PFSK-1 (cell line): ENCODE data around the gene SAMD14.

ENCODE experiments used
- FOXP2 ChIP-seq: optimal IDR thresholded peaks from 2 replicates; pipeline ENCODE3; 2011; ENCODE audit warnings: borderline replicate concordance, control low read depth, inconsistent platforms; ENCODE audit not compliant: insufficient read depth; ENCODE audit errors: extremely low read length, extremely low read depth
- POLR2AphosphoS5 ChIP-seq: IDR thresholded peaks from 2 replicates; pipeline ENCODE4 v1.6.1; 2012; ENCODE audit warnings: low read depth, mild to moderate bottlenecking, control low read depth, low read length, moderate library complexity
- SIN3A ChIP-seq: IDR thresholded peaks from 2 replicates; pipeline ENCODE4 v1.6.1; 2012; ENCODE audit warnings: mild to moderate bottlenecking, low read length, moderate library complexity, borderline replicate concordance; ENCODE audit not compliant: insufficient read depth
- TAF1 ChIP-seq: IDR thresholded peaks from 2 replicates; pipeline ENCODE4 v1.6.1; 2012; ENCODE audit warnings: low read length, control low read depth, borderline replicate concordance; ENCODE audit not compliant: insufficient read depth
- TF ChIP-seq, protein P1 (sequence below), 2 experiments: IDR thresholded peaks; 2 replicates each; pipeline versions ENCODE4 v1.6.1 to v1.8.0; 2011 to 2012; ENCODE audit warnings: low read depth in 2 of 2, low read length in 2 of 2, control low read depth in 1 of 2, inconsistent platforms in 1 of 2, mild to moderate bottlenecking in 1 of 2, moderate library complexity in 1 of 2; ENCODE audit not compliant: insufficient read depth in 1 of 2

Gene SAMD14

DNA sequence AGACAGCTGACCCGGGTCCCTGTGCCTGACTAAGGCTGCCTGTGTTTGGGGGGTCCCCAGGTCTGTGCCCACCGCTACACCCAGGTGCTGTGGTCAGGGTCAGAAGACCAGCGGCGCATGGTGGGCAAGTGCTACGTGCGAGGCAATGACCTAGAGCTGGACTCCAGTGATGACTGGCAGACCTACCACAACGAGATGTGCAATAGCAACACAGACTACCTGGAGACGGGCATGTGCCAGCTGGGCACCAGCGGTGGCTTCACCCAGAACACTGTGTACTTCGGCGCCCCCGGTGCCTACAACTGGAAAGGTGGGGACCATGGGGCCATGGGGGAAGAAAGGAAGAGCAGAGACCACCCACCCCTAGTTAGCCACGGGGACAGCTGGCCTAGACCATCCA lies 62.0 kb downstream of the SAMD14 start:
- TF ChIP-seq FOXP2 = no peak
- TF ChIP-seq, protein P1, sequence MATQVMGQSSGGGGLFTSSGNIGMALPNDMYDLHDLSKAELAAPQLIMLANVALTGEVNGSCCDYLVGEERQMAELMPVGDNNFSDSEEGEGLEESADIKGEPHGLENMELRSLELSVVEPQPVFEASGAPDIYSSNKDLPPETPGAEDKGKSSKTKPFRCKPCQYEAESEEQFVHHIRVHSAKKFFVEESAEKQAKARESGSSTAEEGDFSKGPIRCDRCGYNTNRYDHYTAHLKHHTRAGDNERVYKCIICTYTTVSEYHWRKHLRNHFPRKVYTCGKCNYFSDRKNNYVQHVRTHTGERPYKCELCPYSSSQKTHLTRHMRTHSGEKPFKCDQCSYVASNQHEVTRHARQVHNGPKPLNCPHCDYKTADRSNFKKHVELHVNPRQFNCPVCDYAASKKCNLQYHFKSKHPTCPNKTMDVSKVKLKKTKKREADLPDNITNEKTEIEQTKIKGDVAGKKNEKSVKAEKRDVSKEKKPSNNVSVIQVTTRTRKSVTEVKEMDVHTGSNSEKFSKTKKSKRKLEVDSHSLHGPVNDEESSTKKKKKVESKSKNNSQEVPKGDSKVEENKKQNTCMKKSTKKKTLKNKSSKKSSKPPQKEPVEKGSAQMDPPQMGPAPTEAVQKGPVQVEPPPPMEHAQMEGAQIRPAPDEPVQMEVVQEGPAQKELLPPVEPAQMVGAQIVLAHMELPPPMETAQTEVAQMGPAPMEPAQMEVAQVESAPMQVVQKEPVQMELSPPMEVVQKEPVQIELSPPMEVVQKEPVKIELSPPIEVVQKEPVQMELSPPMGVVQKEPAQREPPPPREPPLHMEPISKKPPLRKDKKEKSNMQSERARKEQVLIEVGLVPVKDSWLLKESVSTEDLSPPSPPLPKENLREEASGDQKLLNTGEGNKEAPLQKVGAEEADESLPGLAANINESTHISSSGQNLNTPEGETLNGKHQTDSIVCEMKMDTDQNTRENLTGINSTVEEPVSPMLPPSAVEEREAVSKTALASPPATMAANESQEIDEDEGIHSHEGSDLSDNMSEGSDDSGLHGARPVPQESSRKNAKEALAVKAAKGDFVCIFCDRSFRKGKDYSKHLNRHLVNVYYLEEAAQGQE (IDR thresholded peaks at IDR 0.05; ENCODE audit: insufficient read depth in 1 of 2, low read depth in 2 of 2, low read length in 2 of 2) = no peak
- no peak for TF ChIP-seq SIN3A
- no peak for TF ChIP-seq POLR2AphosphoS5
- no peak for TF ChIP-seq TAF1

DNA sequence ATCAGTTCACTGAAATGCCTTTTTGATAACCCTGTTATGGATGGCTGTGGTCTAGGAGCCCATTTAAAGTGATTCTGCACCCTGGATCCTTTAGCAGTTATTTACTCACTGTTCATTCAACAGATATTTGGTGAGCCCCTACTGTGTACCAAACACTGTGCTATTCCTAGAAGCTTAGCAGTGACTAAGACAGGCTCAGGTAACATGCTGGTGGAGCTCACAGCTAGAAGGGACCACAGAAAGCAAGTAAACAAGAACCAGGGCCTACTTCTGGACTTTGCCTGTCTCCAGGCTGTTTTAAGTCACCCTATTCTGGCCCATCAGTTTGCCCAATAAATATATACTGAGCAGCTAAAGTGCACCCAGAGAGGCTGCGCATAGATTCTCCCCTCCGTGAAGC lies 63.0 kb downstream of the SAMD14 start:
- TF ChIP-seq FOXP2 = no peak
- TF ChIP-seq SIN3A = no peak
- TF ChIP-seq, protein P1 (IDR thresholded peaks at IDR 0.05; ENCODE audit: insufficient read depth in 1 of 2, low read depth in 2 of 2, low read length in 2 of 2) = no peak
- TF ChIP-seq POLR2AphosphoS5 = no peak
- TF ChIP-seq TAF1 = no peak

DNA sequence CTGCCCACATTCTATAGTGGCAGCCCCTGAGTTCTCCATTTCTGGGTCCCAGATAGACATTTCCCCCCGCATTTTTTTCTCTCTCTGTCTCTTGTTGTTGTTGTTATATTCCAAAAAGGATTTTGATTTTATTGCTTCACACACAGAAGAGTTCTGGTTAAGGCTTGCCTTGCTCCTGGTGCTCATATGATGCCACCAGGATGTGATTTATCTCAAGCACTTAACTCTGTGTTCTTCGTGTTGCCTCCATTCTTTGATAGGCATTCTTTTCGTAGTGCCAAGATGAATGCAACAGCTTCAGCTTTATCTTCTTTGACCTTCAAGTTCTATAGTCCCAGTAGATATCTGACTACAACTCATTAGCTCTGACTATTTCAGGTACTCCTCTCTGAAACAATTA lies 64.9 kb downstream of the SAMD14 start:
- TF ChIP-seq, protein P1 (IDR thresholded peaks at IDR 0.05; ENCODE audit: insufficient read depth in 1 of 2, low read depth in 2 of 2, low read length in 2 of 2) = no peak
- TF ChIP-seq SIN3A (no peak), TAF1 (no peak), POLR2AphosphoS5 (no peak), FOXP2 (no peak)

DNA sequence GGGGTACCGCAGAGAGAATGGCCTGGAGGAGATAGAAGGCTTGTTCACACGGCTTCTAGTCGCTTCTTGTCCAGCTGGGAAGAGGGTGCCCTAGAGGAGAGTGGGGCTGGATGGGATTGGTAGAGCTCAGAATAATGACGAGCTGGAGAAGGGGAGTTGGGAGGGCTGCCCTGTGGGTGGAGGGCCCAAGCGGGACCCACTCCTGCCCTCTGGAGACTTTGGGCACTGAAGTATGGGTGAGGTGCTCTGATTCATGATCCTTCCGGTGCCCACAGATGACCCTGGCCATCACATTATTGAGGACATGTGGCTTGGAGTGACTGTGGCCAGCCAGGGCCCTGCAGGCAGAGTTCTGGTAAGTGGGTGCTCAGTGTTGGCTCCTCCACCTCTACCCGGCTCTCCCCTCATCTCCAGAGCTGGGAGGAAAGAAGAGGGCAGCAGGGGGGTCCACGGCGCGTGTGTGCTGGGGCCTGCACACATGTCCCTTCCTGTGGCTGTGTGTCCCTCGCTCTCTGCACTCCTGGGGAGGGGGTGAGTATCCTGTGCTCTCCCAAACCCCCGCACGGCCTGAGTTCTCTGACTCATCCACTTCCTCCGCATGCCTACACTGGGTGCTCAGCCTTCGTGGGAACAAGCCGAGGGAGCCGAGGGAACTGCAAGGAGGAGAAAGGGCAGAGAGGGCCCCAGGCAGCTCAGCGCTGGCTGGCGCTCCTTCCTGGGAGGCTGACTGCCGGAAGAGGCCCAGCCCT lies 65.5 kb downstream of the SAMD14 start:
- TF ChIP-seq SIN3A (no peak), FOXP2 (peak; percentile 11), TAF1 (no peak)

DNA sequence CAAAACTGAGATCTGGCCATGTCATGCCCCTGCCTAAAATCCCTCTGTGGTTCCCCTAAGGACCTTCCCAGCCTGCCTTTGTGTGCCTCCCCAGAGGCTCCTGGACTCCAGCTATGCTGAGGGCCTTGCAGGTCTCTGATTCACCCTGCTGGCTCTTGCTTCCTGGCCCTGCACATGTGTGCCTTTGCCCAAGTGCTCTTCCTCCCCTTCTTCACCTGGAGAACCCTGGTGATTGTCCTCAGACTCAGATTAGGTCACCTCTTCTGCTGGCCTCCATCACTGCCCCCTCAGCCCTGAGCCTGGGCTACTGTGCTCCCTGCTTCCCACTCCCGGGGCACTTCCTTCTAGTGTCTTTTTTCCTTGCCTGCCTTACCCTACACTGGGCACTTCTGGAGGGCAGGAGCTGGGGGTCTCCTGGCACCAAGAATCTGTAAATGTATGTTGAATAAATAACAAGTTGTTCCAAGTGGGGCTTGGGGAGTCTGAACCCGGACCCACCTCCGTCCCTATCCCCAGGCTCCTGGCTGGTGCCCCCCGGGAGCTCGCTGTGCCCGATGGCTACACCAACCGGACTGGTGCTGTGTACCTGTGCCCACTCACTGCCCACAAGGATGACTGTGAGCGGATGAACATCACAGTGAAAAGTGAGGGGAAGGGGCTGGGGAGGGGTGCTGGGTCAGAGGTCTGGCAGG lies 66.3 kb downstream of the SAMD14 start:
- TF ChIP-seq SIN3A (no peak), FOXP2 (no peak), POLR2AphosphoS5 (no peak), TAF1 (no peak)
- TF ChIP-seq, protein P1 (IDR thresholded peaks at IDR 0.05; ENCODE audit: insufficient read depth in 1 of 2, low read depth in 2 of 2, low read length in 2 of 2) = no peak
